Stomach (tissue), 9 donors: ENCODE measurements around the gene USP10. TPM values are rescaled to one million over a fixed set of nuclear protein-coding genes. Genes with fewer than 3 reads are reported as not detected.

Experiments
- DNase-seq, 2 donors: peaks; one replicate each; pipeline versions ENCODE4 v3.0.0 to v3.0.0-alpha.2; 2013 to 2019
- H3K27ac ChIP-seq, 5 donors: fragments of 200-600 bp in 4 of 5; sonication (generic) in 4 of 5; one replicate each; pipeline ENCODE4 v1.5.1; 2013 to 2019; ENCODE audit warnings: mild to moderate bottlenecking in 1 of 5, moderate library complexity in 1 of 5
- H3K27me3 ChIP-seq, 3 donors: fragments of 200-600 bp; sonication (generic); one replicate each; pipeline ENCODE4 v1.5.1; 2017 to 2019; ENCODE audit warnings: mixed run types in 1 of 3
- H3K36me3 ChIP-seq, 4 donors: fragments of 200-600 bp; sonication (generic); 1 replicate in 3 of 4; 2 replicates in 1 of 4; pipeline ENCODE4 v1.5.1; 2016 to 2019
- H3K4me1 ChIP-seq, 4 donors: fragments of 200-600 bp; sonication (generic); one replicate each; pipeline ENCODE4 v1.5.1; 2016 to 2019
- H3K4me3 ChIP-seq, 4 donors: fragments of 200-600 bp; sonication (generic) in 3 of 4; one replicate each; pipeline ENCODE4 v1.5.1; 2016 to 2019; ENCODE audit warnings: mild to moderate bottlenecking in 1 of 4
- H3K9me3 ChIP-seq, 4 donors: fragments of 200-600 bp; sonication (generic); one replicate each; pipeline ENCODE4 v1.5.1; 2016 to 2019
- CTCF ChIP-seq, 7 experiments: fragments of 450-650 bp in 4 of 7; fragments of 200-600 bp in 3 of 7; sonication (generic) in 3 of 7; IDR thresholded peaks; one replicate each; pipeline ENCODE4 v1.5.1; 2016 to 2019; ENCODE audit warnings: antibody characterized with exemption in 7 of 7, control low read depth in 2 of 7, mild to moderate bottlenecking in 1 of 7
- EP300 ChIP-seq: sonication (generic); formaldehyde crosslinking; IDR thresholded peaks from one replicate; pipeline ENCODE4 v1.6.1; 2017; ENCODE audit warnings: antibody characterized with exemption
- POLR2A ChIP-seq, 4 donors: fragments of 450-650 bp; IDR thresholded peaks; one replicate each; pipeline ENCODE4 v1.6.1; 2016; ENCODE audit warnings: antibody characterized with exemption in 4 of 4, control low read depth in 2 of 4, mild to moderate bottlenecking in 1 of 4, moderate library complexity in 1 of 4
- POLR2AphosphoS5 ChIP-seq, 3 donors: sonication (generic); formaldehyde crosslinking; IDR thresholded peaks; one replicate each; pipeline ENCODE4 v1.6.1; 2016; ENCODE audit warnings: antibody characterized with exemption in 3 of 3
- WGBS, 5 donors: extraction: QIAGEN DNeasy Blood & Tissue Kit in 3 of 5; methylation state at CpG; one replicate each; pipeline versions ENCODE4 v1.1.5 to v1.1.7; 2013 to 2018; 5-methylcytosine and 5-hydroxymethylcytosine counted together
- intact Hi-C: fragments of 100-400 bp; cut with DNase I; formaldehyde crosslinking; loops from one replicate; pipeline ENCODE4 v1.15.1; 2023; ENCODE audit warnings: low total_unique reads
- polyA plus RNA-seq, 3 donors: library from polyadenylated mRNA; stranded (reverse); fragments of 200-250 nt; gene quantifications; one replicate each; pipeline ENCODE4 v1.2.3, GENCODE V29; 2013
- total RNA-seq, 5 donors: library from RNA; depleted of rRNA; stranded (reverse); fragments of >200 nt; gene quantifications; one replicate each; pipeline versions ENCODE4 v1.1.0 to v1.2.3, GENCODE V29; 2014 to 2016
- donor health status: healthy with polysubstance abuse.
- donor health status: Bipolar disorder and iron deficiency.
- donor health status: healthy.

USP10 gene
- total and polyA plus RNA-seq, 8 donors: 17.1 to 183 (median 44.8) TPM

- no peak for TF ChIP-seq EP300
- no peak for TF ChIP-seq POLR2A (IDR thresholded peaks at IDR 0.05)
- TF ChIP-seq POLR2AphosphoS5 (IDR thresholded peaks at IDR 0.05): no peak
- no peak for TF ChIP-seq CTCF (IDR thresholded peaks at IDR 0.05)
- Histone ChIP-seq H3K36me3 (no peaks in the 10 kb centered on the region), H3K27ac (no peak overlapping the region), H3K27me3 (no peaks in the 10 kb centered on the region), H3K4me1 (peaks cover 0 to 12% (median 4%) of the 10 kb centered on the region in 4 donors), H3K4me3 (no peak overlapping the region), H3K9me3 (no peaks in the 10 kb centered on the region)
- WGBS, 5 donors: 77 to 89% (median 87%) methylated on average over 8 of the region's 8 CpGs
- DNase-seq: no peak
- intact Hi-C loops: no loop called here
These were observed 109.0 kb downstream of the USP10 start for GRCh38 chr16:84808826-84809225.

DNA sequence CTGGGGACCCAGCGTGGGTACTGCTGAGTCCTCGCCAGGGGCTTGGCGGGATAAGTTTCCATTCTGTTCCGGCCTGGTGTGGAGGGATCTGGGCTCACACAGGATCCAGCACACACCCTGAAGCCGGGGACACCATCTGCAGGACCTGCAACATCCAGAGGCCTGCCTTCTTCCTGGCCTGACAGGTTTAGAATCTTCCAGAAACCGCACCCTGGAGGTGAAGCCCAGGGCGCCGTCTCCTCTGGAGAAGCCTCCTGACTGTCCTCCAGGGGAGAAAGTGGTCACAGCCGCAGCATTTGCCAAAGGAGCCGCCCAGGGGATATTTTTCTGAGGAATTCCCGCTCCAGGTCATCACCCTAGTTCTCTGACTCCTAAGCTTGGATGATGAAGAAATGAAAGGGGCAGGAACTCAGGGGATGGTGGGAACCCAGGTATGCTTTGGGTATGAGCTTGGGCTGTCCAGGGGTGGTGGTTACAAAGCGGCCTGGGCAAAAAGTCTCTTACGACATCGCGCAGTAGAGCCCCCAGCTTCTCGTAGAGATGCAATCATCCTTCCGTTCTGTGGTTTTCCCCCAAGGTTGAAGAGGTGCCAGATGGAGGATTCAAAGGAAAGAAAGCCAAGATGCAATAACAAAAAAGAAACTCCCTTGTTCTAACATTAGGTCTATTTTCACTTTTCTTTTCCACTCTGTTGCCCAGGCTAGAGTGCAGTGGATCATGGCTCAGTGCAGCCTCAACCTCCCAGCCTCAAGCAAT, 110.9 kb downstream of the USP10 start:
- TF ChIP-seq EP300 (no peak), POLR2A (IDR thresholded peaks at IDR 0.05) (no peak), CTCF (IDR thresholded peaks at IDR 0.05) (no peak), POLR2AphosphoS5 (IDR thresholded peaks at IDR 0.05) (no peak)
- intact Hi-C loops: no loop called here
- Histone ChIP-seq H3K27ac (peak overlapping the region in 4 of 5 donors; percentile 6 to 67 (median 31)), H3K4me3 (no peak overlapping the region), H3K9me3 (no peaks in the 10 kb centered on the region), H3K36me3 (no peaks in the 10 kb centered on the region), H3K4me1 (peaks cover 0 to 12% (median 4%) of the 10 kb centered on the region in 4 donors), H3K27me3 (no peaks in the 10 kb centered on the region)
- WGBS, 5 donors: 65 to 78% (median 77%) methylated on average over 8 to 17 of the region's 17 CpGs
- DNase-seq: no peak

GRCh38 chr16:84811529-84811928, 111.7 kb downstream of the USP10 start:
- no peak for DNase-seq
- H3K4me1 ChIP-seq: peaks cover 0 to 12% (median 3%) of the 10 kb centered on the region in 4 donors
- H3K9me3 ChIP-seq: no peaks in the 10 kb centered on the region
- H3K4me3 ChIP-seq: no peak overlapping the region
- no peaks in the 10 kb centered on the region for H3K27me3 ChIP-seq
- no peak for TF ChIP-seq POLR2AphosphoS5 (IDR thresholded peaks at IDR 0.05)
- TF ChIP-seq POLR2A (IDR thresholded peaks at IDR 0.05): no peak
- no peak for TF ChIP-seq CTCF (IDR thresholded peaks at IDR 0.05)
- no peak for TF ChIP-seq EP300
- peak overlapping the region in 3 of 5 donors; percentile 6 to 67 (median 37) for H3K27ac ChIP-seq
- intact Hi-C loops: no loop called here
- no peaks in the 10 kb centered on the region for H3K36me3 ChIP-seq
- whole genome bisulfite sequencing, 5 donors: 89 to 100% (median 97%) methylated on average over 2 of the region's 2 CpGs

DNA sequence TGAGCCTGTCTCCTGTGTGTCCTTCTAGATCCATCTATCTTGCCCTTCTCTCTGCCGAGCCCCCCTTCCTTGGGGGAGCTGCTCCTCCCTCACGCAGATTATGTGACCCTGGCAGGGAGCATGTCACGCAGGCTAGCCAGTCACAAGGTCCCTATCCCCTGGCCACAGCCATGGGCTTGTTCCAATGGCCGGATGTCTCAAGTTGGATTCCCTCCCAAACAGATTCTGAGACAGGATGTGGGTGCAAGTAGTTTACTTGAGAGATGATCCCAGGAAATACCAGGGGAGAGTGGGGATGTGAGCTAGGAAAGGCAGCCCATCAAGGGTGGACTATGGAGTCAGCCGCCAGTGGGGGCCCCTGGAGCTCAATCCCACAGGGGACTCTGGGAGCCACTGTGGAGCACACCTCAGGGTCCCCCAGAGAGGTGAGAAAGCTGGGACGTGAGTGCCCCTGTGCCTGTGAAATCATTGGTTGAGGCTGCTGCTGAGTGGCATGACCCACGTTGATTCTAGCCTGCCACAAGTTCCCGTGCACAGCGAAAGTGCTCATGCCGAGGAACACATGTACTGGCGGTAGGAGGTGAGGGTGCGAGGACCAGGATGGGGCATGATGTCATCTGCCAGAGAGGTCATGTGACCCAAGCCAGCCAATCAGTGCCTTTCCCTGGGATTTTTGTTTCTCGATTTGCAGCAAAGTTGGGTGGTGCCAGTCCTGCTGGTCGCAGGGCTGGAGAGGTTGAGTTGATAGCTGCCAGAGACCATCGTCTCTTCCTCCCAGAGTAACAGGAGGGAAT, 113.5 kb downstream of the USP10 start:
- Histone ChIP-seq H3K27ac (no peak overlapping the region), H3K4me1 (peaks cover 0 to 3% (median 0%) of the 10 kb centered on the region in 4 donors), H3K4me3 (no peak overlapping the region), H3K27me3 (no peaks in the 10 kb centered on the region), H3K36me3 (no peaks in the 10 kb centered on the region), H3K9me3 (no peaks in the 10 kb centered on the region)
- WGBS, 5 donors: 72 to 78% (median 72%) methylated on average over 15 of the region's 15 CpGs
- intact Hi-C loops: no loop called here
- no peak for TF ChIP-seq POLR2AphosphoS5 (IDR thresholded peaks at IDR 0.05)
- no peak for TF ChIP-seq CTCF (IDR thresholded peaks at IDR 0.05)
- no peak for TF ChIP-seq EP300
- no peak for TF ChIP-seq POLR2A (IDR thresholded peaks at IDR 0.05)
- DNase-seq: no peak
